Measurements from ENCODE around the gene APOBEC3G. TPM values are rescaled to one million over a fixed set of nuclear protein-coding genes. Genes with fewer than 3 reads are reported as not detected.

Gene APOBEC3G
- total and polyA plus RNA-seq, 2 donors (not counting 1 experiment from before 2014, with no cell fraction given): 14.3 to 22.1 TPM

Other genes starting within 250 kb of the APOBEC3G start
- 1.0 and 2.0 TPM in 2 replicates for gene NPTXR, start 233.2 kb upstream of the APOBEC3G start, total RNA-seq
- gene NPTXR, start 233.2 kb upstream of the APOBEC3G start, polyA plus RNA-seq: 0.84 and 1.0 TPM in 2 replicates
- gene CBX6, start 205.1 kb upstream of the APOBEC3G start, total RNA-seq: 45.7 and 53.8 TPM in 2 replicates
- gene CBX6, start 205.1 kb upstream of the APOBEC3G start, polyA plus RNA-seq: 20.3 and 25.5 TPM in 2 replicates
- not detected in 2 replicates for gene APOBEC3A, start 119.7 kb upstream of the APOBEC3G start, total RNA-seq
- not detected in 2 replicates for gene APOBEC3A, start 119.7 kb upstream of the APOBEC3G start, polyA plus RNA-seq
- 0.77 and 2.3 TPM in 2 replicates for gene APOBEC3B, start 94.9 kb upstream of the APOBEC3G start, total RNA-seq
- 10.3 and 51.7 TPM in 2 replicates for gene APOBEC3B, start 94.9 kb upstream of the APOBEC3G start, polyA plus RNA-seq
- 9.5 and 19.2 TPM in 2 replicates for gene APOBEC3C, start 63.0 kb upstream of the APOBEC3G start, total RNA-seq
- gene APOBEC3C, start 63.0 kb upstream of the APOBEC3G start, polyA plus RNA-seq: 44.5 and 54.2 TPM in 2 replicates
- gene APOBEC3D, start 56.1 kb upstream of the APOBEC3G start, total RNA-seq: 4.9 and 5.9 TPM in 2 replicates
- gene APOBEC3D, start 56.1 kb upstream of the APOBEC3G start, polyA plus RNA-seq: 3.0 and 4.7 TPM in 2 replicates
- 6.2 and 7.8 TPM in 2 replicates for gene APOBEC3F, start 36.4 kb upstream of the APOBEC3G start, total RNA-seq
- gene APOBEC3F, start 36.4 kb upstream of the APOBEC3G start, polyA plus RNA-seq: 6.3 and 7.0 TPM in 2 replicates
- 0.26 and 1.3 TPM in 2 replicates for gene APOBEC3H, start 20.0 kb downstream of the APOBEC3G start, total RNA-seq
- 0.20 TPM in 1 of 2 replicates, not detected in the other for gene APOBEC3H, start 20.0 kb downstream of the APOBEC3G start, polyA plus RNA-seq
- 8.7 and 14.7 TPM in 2 replicates for gene CBX7, start 75.4 kb downstream of the APOBEC3G start, total RNA-seq
- 2.8 TPM in 2 replicates for gene CBX7, start 75.4 kb downstream of the APOBEC3G start, polyA plus RNA-seq
- gene PDGFB, start 167.7 kb downstream of the APOBEC3G start, total RNA-seq: under 0.01 TPM in 1 of 2 replicates, not detected in the other
- 0.03 and 0.50 TPM in 2 replicates for gene PDGFB, start 167.7 kb downstream of the APOBEC3G start, polyA plus RNA-seq
- gene RPL3, start 242.3 kb downstream of the APOBEC3G start, total RNA-seq: 2,627 and 3,935 TPM in 2 replicates
- 2,773 and 2,862 TPM in 2 replicates for gene RPL3, start 242.3 kb downstream of the APOBEC3G start, polyA plus RNA-seq